Choroid plexus epithelial cell (primary cell): ENCODE measurements around the gene ZFYVE19.

Experiments
- DNase-seq: peaks from one replicate; pipeline ENCODE4 v3.0.0-alpha.2; 2010; ENCODE audit warnings: low read depth
- H3K4me3 ChIP-seq: 2 replicates; pipeline ENCODE4 v1.5.1; 2011; ENCODE audit warnings: low read depth, mild to moderate bottlenecking, control low read depth, low read length, moderate library complexity
- CTCF ChIP-seq: conservative IDR thresholded peaks from 2 replicates; pipeline ENCODE4 v1.5.1; 2011; ENCODE audit warnings: low read depth, mild to moderate bottlenecking, control low read depth, inconsistent platforms, low read length, moderate library complexity

ZFYVE19 gene

GRCh38 chr15:40863660-40864270 lies 56.9 kb downstream of the ZFYVE19 start:
- no peak for DNase-seq
- TF ChIP-seq CTCF = no peak
- no peak overlapping the region for H3K4me3 ChIP-seq
